Measurements from ENCODE around the gene TMED4. TPM values are rescaled to one million over a fixed set of nuclear protein-coding genes. Genes with fewer than 3 reads are reported as not detected.

Gene TMED4
- total RNA-seq, 1 experiment from 2014 or later, result 62.4 TPM

DNA sequence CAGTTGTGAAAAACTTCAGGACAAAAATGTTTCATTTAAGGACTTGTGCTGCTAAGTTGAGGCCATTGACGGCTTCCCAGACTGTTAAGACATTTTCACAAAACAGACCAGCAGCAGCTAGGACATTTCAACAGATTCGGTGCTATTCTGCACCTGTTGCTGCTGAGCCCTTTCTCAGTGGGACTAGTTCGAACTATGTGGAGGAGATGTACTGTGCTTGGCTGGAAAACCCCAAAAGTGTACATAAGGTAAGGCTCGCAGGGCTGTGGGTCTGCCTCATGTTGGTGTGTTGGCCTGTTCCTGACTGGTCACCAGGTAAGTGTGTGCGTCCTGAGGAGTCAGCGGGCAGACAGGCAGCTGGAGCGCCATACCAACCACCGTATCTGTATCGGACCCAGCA lies 42.3 kb upstream of the TMED4 start:
- no peak overlapping the region for H3T11ph ChIP-seq (ENCODE audit: low read length)
- H3K79me2 ChIP-seq (ENCODE audit: insufficient read depth, low read length), result peaks cover 10% of the 10 kb centered on the region; the same call in 1 of the 2 replicates
- H3K4me1 ChIP-seq (ENCODE audit: insufficient read depth, low read length), result no peaks in the 10 kb centered on the region
- H3K9me3 ChIP-seq (ENCODE audit: control insufficient read depth, low read depth, low read length), result no peaks in the 10 kb centered on the region
- no peak overlapping the region for H2AK5ac ChIP-seq (ENCODE audit: insufficient read length, low read length)
- no peak overlapping the region for H3K27ac ChIP-seq (ENCODE audit: insufficient read length, low read depth, low read length)
- Mint-ChIP-seq H3K4me3 (no peak overlapping the region), H3K27ac (peak overlapping the region in 1 of 3 experiments; percentile 59; a peak in 1 of 7 replicates), H3K27me3 (ENCODE audit: low read depth) (no peaks in the 10 kb centered on the region; the same call in 1 of the 2 replicates), H3K36me3 (ENCODE audit: insufficient read depth in 1 of 3, low read depth in 3 of 3) (peaks cover 4 to 26% (median 22%) of the 10 kb centered on the region in 3 experiments; a peak in 6 of 7 replicates), H3K4me1 (peaks cover 0 to 13% of the 10 kb centered on the region in 2 experiments; a peak in 2 of 4 replicates), H3K9me3 (no peaks in the 10 kb centered on the region)
- no peak overlapping the region for H2BK20ac ChIP-seq (ENCODE audit: low read depth, low read length, poor library complexity, severe bottlenecking)
- no peak overlapping the region for H3K4me2 ChIP-seq (ENCODE audit: insufficient read depth, insufficient read length, low read length)
- H3K14ac ChIP-seq (ENCODE audit: insufficient read depth, low read length), result no peak overlapping the region
- no peak overlapping the region for H2BK120ac ChIP-seq (ENCODE audit: low read depth, low read length, poor library complexity, severe bottlenecking)
- H2BK12ac ChIP-seq (ENCODE audit: insufficient read length, low read depth, low read length), result no peak overlapping the region
- H4K5ac ChIP-seq (ENCODE audit: insufficient read length, low read depth, low read length), result no peak overlapping the region
- no peaks in the 10 kb centered on the region for H4K20me1 ChIP-seq (ENCODE audit: control insufficient read depth, insufficient read depth, insufficient read length)
- H2BK5ac ChIP-seq (ENCODE audit: insufficient read length, low read length), result no peak overlapping the region
- no peak overlapping the region for H3K4ac ChIP-seq (ENCODE audit: low read depth, low read length)
- no peak for DNase-seq
- no peak overlapping the region for H3K18ac ChIP-seq (ENCODE audit: insufficient read length, low read depth, low read length)
- no peak overlapping the region for H3K23ac ChIP-seq (ENCODE audit: insufficient read length, low read depth, low read length)
- H3K9ac ChIP-seq (ENCODE audit: extremely low read depth, insufficient read length, low read length), result no peak overlapping the region
- H3K56ac ChIP-seq (ENCODE audit: insufficient read length, low read depth, low read length), result no peak overlapping the region
- H4K8ac ChIP-seq (replicated peaks; ENCODE audit: insufficient read length, low read depth, low read length), result no peak overlapping the region
- no peaks in the 10 kb centered on the region for H3K23me2 ChIP-seq (ENCODE audit: insufficient read length, low read depth, low read length, poor library complexity, severe bottlenecking)
- TF ChIP-seq, protein P1, sequence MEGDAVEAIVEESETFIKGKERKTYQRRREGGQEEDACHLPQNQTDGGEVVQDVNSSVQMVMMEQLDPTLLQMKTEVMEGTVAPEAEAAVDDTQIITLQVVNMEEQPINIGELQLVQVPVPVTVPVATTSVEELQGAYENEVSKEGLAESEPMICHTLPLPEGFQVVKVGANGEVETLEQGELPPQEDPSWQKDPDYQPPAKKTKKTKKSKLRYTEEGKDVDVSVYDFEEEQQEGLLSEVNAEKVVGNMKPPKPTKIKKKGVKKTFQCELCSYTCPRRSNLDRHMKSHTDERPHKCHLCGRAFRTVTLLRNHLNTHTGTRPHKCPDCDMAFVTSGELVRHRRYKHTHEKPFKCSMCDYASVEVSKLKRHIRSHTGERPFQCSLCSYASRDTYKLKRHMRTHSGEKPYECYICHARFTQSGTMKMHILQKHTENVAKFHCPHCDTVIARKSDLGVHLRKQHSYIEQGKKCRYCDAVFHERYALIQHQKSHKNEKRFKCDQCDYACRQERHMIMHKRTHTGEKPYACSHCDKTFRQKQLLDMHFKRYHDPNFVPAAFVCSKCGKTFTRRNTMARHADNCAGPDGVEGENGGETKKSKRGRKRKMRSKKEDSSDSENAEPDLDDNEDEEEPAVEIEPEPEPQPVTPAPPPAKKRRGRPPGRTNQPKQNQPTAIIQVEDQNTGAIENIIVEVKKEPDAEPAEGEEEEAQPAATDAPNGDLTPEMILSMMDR (conservative IDR thresholded peaks at IDR 0.05), result no peak
- no peak overlapping the region for H4K91ac ChIP-seq (ENCODE audit: insufficient read length, low read depth, low read length)
- H3K79me1 ChIP-seq (ENCODE audit: insufficient read depth, low read depth, low read length, poor library complexity, severe bottlenecking), result no peaks in the 10 kb centered on the region
- WGBS (ENCODE audit: extremely low coverage, insufficient read length, low lambda C conversion rate), result no CpG with 5 or more reads among the region's 9 CpGs
- H2AFZ ChIP-seq (ENCODE audit: low read length), result no peak overlapping the region
- no peak overlapping the region for H2BK15ac ChIP-seq (ENCODE audit: low read depth, low read length)
- no peaks in the 10 kb centered on the region for H3K27me3 ChIP-seq (ENCODE audit: insufficient read depth, low read length)
